ENCODE data around the gene MEF2C. TPM values are rescaled to one million over a fixed set of nuclear protein-coding genes. Genes with fewer than 3 reads are reported as not detected.

Gene MEF2C
- total RNA-seq, 3 donors from 2014 or later (not counting 1 experiment from before 2014, with no cell fraction given), result 9.2 to 22.0 (median 18.3) TPM

- no peaks in the 10 kb centered on the region for H3K4me1 ChIP-seq (ENCODE audit: control insufficient read depth, insufficient read depth, low read length)
- H3K36me3 ChIP-seq (ENCODE audit: control insufficient read depth, insufficient read depth, low read length), result no peaks in the 10 kb centered on the region
- DNase-seq (no peak), ATAC-seq (no peak)
- Mint-ChIP-seq H3K4me3 (no peak overlapping the region), H3K9me3 (no peaks in the 10 kb centered on the region), H3K27ac (no peak overlapping the region), H3K36me3 (no peaks in the 10 kb centered on the region), H3K4me1 (no peaks in the 10 kb centered on the region), H3K27me3 (ENCODE audit: low read depth in 2 of 2) (no peaks in the 10 kb centered on the region)
- H3K9me3 ChIP-seq (ENCODE audit: control insufficient read depth, insufficient read depth, low read length), result no peaks in the 10 kb centered on the region
- H3K27ac ChIP-seq (ENCODE audit: low read length), result no peak overlapping the region
- no peaks in the 10 kb centered on the region for H3K27me3 ChIP-seq (ENCODE audit: control insufficient read depth, insufficient read depth, low read length)
- intact Hi-C loops (cut with micrococcal nuclease), result no loop called here
- 97% methylated on average over 6 of the region's 6 CpGs for WGBS (ENCODE audit: insufficient coverage)
- no peak overlapping the region for H3K4me3 ChIP-seq (ENCODE audit: low read length)
- TF ChIP-seq CTCF (IDR thresholded peaks at IDR 0.05), result no peak
These were observed 46.4 kb upstream of the MEF2C start for GRCh38 chr5:88929385-88929784.

- H3K9me3 Mint-ChIP-seq, result no peaks in the 10 kb centered on the region
- Histone ChIP-seq H3K27ac (ENCODE audit: low read length) (no peak overlapping the region), H3K4me1 (ENCODE audit: control insufficient read depth, insufficient read depth, low read length) (no peaks in the 10 kb centered on the region), H3K4me3 (ENCODE audit: low read length) (no peak overlapping the region), H3K36me3 (ENCODE audit: control insufficient read depth, insufficient read depth, low read length) (no peaks in the 10 kb centered on the region), H3K27me3 (ENCODE audit: control insufficient read depth, insufficient read depth, low read length) (no peaks in the 10 kb centered on the region), H3K9me3 (ENCODE audit: control insufficient read depth, insufficient read depth, low read length) (no peaks in the 10 kb centered on the region)
- H3K27ac Mint-ChIP-seq, result no peak overlapping the region
- no peak for DNase-seq
- no peaks in the 10 kb centered on the region for H3K27me3 Mint-ChIP-seq (ENCODE audit: low read depth in 2 of 2)
- H3K4me1 Mint-ChIP-seq, result no peaks in the 10 kb centered on the region
- H3K36me3 Mint-ChIP-seq, result no peaks in the 10 kb centered on the region
- H3K4me3 Mint-ChIP-seq, result no peak overlapping the region
- ATAC-seq, result no peak
- no peak for TF ChIP-seq CTCF (IDR thresholded peaks at IDR 0.05)
- intact Hi-C loops (cut with micrococcal nuclease), result no loop called here
- WGBS (ENCODE audit: insufficient coverage), result 94% methylated on average over 6 of the region's 7 CpGs
These were observed 43.8 kb upstream of the MEF2C start for GRCh38 chr5:88926774-88927173.

GRCh38 chr5:88925692-88926490 lies 42.9 kb upstream of the MEF2C start:
- no peaks in the 10 kb centered on the region for H3K9me3 Mint-ChIP-seq
- no peak for DNase-seq
- Histone ChIP-seq H3K27ac (ENCODE audit: low read length) (no peak overlapping the region), H3K27me3 (ENCODE audit: control insufficient read depth, insufficient read depth, low read length) (no peaks in the 10 kb centered on the region), H3K4me1 (ENCODE audit: control insufficient read depth, insufficient read depth, low read length) (no peaks in the 10 kb centered on the region), H3K4me3 (ENCODE audit: low read length) (no peak overlapping the region), H3K36me3 (ENCODE audit: control insufficient read depth, insufficient read depth, low read length) (no peaks in the 10 kb centered on the region), H3K9me3 (ENCODE audit: control insufficient read depth, insufficient read depth, low read length) (no peaks in the 10 kb centered on the region)
- no peak overlapping the region for H3K4me3 Mint-ChIP-seq
- peaks cover 2 to 5% of the 10 kb centered on the region in 2 donors for H3K27me3 Mint-ChIP-seq (ENCODE audit: low read depth in 2 of 2)
- WGBS (ENCODE audit: insufficient coverage), result no CpG with 5 or more reads among the region's 2 CpGs
- ATAC-seq, result no peak
- no peak for TF ChIP-seq CTCF (IDR thresholded peaks at IDR 0.05)
- no peaks in the 10 kb centered on the region for H3K4me1 Mint-ChIP-seq
- intact Hi-C loops (cut with micrococcal nuclease), result no loop called here
- H3K36me3 Mint-ChIP-seq, result no peaks in the 10 kb centered on the region
- no peak overlapping the region for H3K27ac Mint-ChIP-seq

- ATAC-seq, result no peak
- Mint-ChIP-seq H3K9me3 (no peaks in the 10 kb centered on the region), H3K27ac (no peak overlapping the region), H3K36me3 (no peaks in the 10 kb centered on the region), H3K4me3 (no peak overlapping the region), H3K4me1 (no peaks in the 10 kb centered on the region), H3K27me3 (ENCODE audit: low read depth in 2 of 2) (peaks cover 4 to 6% of the 10 kb centered on the region in 2 donors)
- 91% methylated on average over 3 of the region's 3 CpGs for WGBS (ENCODE audit: insufficient coverage)
- no peak overlapping the region for H3K4me3 ChIP-seq (ENCODE audit: low read length)
- TF ChIP-seq CTCF (IDR thresholded peaks at IDR 0.05), result no peak
- no peaks in the 10 kb centered on the region for H3K27me3 ChIP-seq (ENCODE audit: control insufficient read depth, insufficient read depth, low read length)
- H3K27ac ChIP-seq (ENCODE audit: low read length), result no peak overlapping the region
- H3K4me1 ChIP-seq (ENCODE audit: control insufficient read depth, insufficient read depth, low read length), result no peaks in the 10 kb centered on the region
- no peaks in the 10 kb centered on the region for H3K36me3 ChIP-seq (ENCODE audit: control insufficient read depth, insufficient read depth, low read length)
- no peaks in the 10 kb centered on the region for H3K9me3 ChIP-seq (ENCODE audit: control insufficient read depth, insufficient read depth, low read length)
- no peak for DNase-seq
- intact Hi-C loops (cut with micrococcal nuclease), result no loop called here
These were observed 41.3 kb upstream of the MEF2C start for GRCh38 chr5:88924330-88924657.

Data from natural killer cell (primary cell).